Fibroblast of lung (primary cell): ENCODE measurements around the gene TMEM154.

Source experiments
- CTCF ChIP-seq, 2 donors: IDR thresholded peaks in 1 of 2; conservative IDR thresholded peaks in 1 of 2; 1 replicate in 1 of 2; 2 replicates in 1 of 2; pipeline ENCODE4 v1.5.1; 2011 to 2012; ENCODE audit warnings: low read length in 2 of 2, control low read depth in 1 of 2, inconsistent platforms in 1 of 2, low read depth in 1 of 2, mild to moderate bottlenecking in 1 of 2
- EZH2 ChIP-seq: IDR thresholded peaks from 2 replicates; pipeline ENCODE4 v1.5.1; 2012; ENCODE audit warnings: low read length, control low read depth, mild to moderate bottlenecking; ENCODE audit errors: missing control alignments

- TF ChIP-seq CTCF (conservative IDR thresholded peaks at IDR 0.05 in 1 of 2, IDR thresholded peaks at IDR 0.05 in 1 of 2; ENCODE audit: low read depth in 1 of 2, low read length in 2 of 2) (no peak), EZH2 (no peak)
Observed at GRCh38 chr4:152665691-152666395, 14.0 kb downstream of the TMEM154 start.
